ENCODE measurements around the gene SKA2.
"Not testable (repeated sequence)": the region's sequence is repeated elsewhere in the genome, so short reads cannot be mapped to it uniquely, and the experiment has no call there.

SKA2 gene

DNA sequence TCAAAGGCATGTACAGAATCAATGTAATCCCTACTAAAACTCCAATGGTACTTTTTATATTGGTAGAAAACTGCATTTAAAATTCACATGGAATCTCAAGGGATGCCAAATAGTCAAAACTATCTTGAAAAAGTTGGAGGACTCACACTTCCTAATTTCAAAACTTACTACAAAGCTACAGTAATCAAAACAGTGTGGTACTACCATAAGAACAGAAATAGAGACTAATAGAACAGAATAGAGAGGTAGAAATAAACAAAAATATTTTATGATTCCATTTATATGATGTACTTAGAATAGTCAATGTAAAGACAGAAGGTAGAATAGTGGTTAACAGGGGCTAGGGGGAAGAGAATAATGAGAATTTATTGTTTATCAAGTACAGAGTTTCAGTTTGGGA is 57.1 kb downstream of the SKA2 start:
- Histone ChIP-seq H3K4me3 (ENCODE audit: low read depth in 1 of 2, low read length in 1 of 2) (no peak overlapping the region), H3K27ac (no peak overlapping the region), H3K27me3 (no peaks in the 10 kb centered on the region), H3K9me3 (no peaks in the 10 kb centered on the region), H3K36me3 (no peaks in the 10 kb centered on the region), H3K4me1 (ENCODE audit: control insufficient read depth in 1 of 2, insufficient read depth in 1 of 2, low read depth in 1 of 2, low read length in 1 of 2) (no peaks in the 10 kb centered on the region)
- TF ChIP-seq, protein P1, sequence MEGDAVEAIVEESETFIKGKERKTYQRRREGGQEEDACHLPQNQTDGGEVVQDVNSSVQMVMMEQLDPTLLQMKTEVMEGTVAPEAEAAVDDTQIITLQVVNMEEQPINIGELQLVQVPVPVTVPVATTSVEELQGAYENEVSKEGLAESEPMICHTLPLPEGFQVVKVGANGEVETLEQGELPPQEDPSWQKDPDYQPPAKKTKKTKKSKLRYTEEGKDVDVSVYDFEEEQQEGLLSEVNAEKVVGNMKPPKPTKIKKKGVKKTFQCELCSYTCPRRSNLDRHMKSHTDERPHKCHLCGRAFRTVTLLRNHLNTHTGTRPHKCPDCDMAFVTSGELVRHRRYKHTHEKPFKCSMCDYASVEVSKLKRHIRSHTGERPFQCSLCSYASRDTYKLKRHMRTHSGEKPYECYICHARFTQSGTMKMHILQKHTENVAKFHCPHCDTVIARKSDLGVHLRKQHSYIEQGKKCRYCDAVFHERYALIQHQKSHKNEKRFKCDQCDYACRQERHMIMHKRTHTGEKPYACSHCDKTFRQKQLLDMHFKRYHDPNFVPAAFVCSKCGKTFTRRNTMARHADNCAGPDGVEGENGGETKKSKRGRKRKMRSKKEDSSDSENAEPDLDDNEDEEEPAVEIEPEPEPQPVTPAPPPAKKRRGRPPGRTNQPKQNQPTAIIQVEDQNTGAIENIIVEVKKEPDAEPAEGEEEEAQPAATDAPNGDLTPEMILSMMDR (IDR thresholded peaks at IDR 0.05) = no peak

DNA sequence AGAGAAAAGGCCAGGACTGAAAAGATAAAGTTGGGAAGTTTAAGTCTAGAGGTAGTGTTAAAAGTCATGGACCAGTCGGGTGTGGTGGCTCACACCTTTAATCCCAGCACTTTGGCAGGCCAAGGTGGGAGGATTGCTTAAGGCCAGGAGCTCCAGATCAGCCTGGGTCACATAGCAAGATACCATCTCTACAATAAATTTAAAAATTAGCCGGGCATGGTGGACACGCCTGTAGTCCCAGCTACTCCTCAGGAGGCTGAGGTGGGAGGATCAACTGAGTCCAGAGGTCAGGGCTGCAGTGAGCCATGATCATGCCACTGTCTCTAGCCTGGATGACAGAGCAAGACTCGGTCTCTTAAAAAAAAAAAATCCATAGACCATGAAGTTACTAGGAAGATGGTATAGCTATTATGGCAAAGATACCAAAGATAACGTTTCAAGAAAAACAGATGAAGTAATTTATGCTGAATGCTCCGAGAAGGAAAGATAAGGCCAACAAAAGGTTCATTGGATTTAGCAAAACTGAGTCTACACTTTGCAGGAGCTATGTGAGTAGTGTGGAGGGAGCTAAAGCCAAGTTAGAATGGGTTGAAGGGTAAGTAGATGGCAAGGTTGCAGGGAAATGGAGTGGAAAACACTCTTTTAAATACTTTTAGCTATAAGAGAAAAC is 60.0 kb downstream of the SKA2 start:
- Histone ChIP-seq H3K27ac (no peak overlapping the region), H3K4me1 (ENCODE audit: control insufficient read depth in 1 of 2, insufficient read depth in 1 of 2, low read depth in 1 of 2, low read length in 1 of 2) (no peaks in the 10 kb centered on the region), H3K36me3 (no peaks in the 10 kb centered on the region), H3K9me3 (no peaks in the 10 kb centered on the region), H3K27me3 (no peaks in the 10 kb centered on the region), H3K4me3 (ENCODE audit: low read depth in 1 of 2, low read length in 1 of 2) (no peak overlapping the region)
- TF ChIP-seq, protein P1 (IDR thresholded peaks at IDR 0.05) = no peak

DNA sequence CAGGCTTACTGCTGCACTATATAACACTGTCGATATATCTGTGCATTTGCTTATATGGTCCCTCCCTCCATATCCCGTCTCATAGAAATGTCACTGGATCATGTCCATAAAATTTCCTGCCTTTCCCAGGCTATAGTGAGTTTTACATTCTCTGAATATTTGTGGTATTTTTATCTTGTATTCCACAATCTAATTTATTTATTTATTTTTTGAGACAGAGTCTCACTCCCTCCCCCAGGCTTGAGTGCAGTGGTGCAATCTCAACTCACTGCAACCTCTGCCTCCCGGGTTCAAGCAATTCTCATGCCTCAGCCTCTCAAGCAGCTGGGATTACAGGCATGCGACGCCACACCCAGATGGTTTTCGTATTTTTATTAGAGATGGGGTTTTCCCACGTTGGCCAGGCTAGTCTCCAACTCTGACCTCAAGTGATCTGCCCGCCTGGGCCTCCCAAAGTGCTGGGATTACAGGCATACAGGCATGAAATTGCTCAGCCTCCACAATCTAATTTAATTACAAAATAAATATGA is 61.2 kb downstream of the SKA2 start:
- H3K9me3 ChIP-seq = no peaks in the 10 kb centered on the region
- no peak overlapping the region for H3K4me3 ChIP-seq (ENCODE audit: low read depth in 1 of 2, low read length in 1 of 2)
- H3K27me3 ChIP-seq = no peaks in the 10 kb centered on the region
- H3K27ac ChIP-seq = no peak overlapping the region
- TF ChIP-seq, protein P1 (IDR thresholded peaks at IDR 0.05) = no peak
- H3K36me3 ChIP-seq = peaks cover 10% of the 10 kb centered on the region
- no peaks in the 10 kb centered on the region for H3K4me1 ChIP-seq (ENCODE audit: control insufficient read depth in 1 of 2, insufficient read depth in 1 of 2, low read depth in 1 of 2, low read length in 1 of 2)

DNA sequence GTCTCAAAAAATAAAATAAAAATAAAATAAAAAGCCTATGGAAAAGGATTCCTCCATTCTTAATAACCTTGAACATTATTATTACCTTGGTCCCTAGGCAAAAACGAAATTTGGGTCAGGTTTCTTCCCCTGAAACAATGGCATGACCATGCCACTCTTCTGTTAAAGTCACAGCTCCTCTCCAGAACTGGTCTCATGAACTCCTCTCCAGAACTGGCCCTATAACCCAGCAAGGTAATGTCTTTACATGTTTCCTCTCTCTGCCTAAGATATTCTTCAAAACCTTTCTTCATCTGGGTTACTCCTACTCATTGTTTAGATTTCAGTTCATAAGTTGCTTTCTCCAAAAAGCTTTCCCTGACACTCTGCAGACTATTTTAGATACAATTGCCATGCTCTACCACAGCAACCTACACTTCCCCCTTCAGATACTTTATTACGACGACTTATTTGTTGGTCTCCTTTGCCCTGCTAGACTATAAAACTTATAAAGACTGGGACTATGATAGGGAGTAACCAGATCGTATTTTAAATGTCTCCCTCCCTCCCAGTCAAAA is 61.8 kb downstream of the SKA2 start:
- Histone ChIP-seq H3K4me3 (ENCODE audit: low read depth in 1 of 2, low read length in 1 of 2) (no peak overlapping the region), H3K27ac (no peak overlapping the region), H3K4me1 (ENCODE audit: control insufficient read depth in 1 of 2, insufficient read depth in 1 of 2, low read depth in 1 of 2, low read length in 1 of 2) (no peaks in the 10 kb centered on the region), H3K36me3 (peaks cover 11% of the 10 kb centered on the region), H3K9me3 (no peaks in the 10 kb centered on the region), H3K27me3 (no peaks in the 10 kb centered on the region)
- TF ChIP-seq, protein P1 (IDR thresholded peaks at IDR 0.05) = no peak

DNA sequence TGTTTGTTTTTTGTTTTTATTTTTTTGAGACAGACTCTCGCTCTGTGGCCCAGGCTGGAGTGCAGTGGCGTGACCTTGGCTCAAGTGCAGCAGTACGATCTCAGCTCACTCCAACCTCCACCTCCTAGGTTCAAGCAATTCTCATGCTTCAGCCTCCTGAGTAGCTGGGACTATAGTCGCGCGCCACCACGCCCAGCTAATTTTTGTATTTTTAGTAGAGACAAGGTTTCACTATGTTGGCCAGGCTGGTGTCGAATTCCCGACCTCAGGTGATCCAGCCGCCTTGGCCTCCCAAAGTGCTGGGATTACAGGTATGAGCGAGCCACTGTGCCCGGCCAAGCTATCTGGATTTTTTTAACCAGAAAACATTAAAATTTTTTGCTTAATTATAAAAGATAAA is 64.4 kb downstream of the SKA2 start:
- not testable (repeated sequence) for H3K9me3 ChIP-seq; H3K4me3 ChIP-seq (ENCODE audit: low read depth in 1 of 2, low read length in 1 of 2); H3K27ac ChIP-seq; H3K4me1 ChIP-seq (ENCODE audit: control insufficient read depth in 1 of 2, insufficient read depth in 1 of 2, low read depth in 1 of 2, low read length in 1 of 2); H3K27me3 ChIP-seq
- peaks cover 16% of the 10 kb centered on the region for H3K36me3 ChIP-seq

DNA sequence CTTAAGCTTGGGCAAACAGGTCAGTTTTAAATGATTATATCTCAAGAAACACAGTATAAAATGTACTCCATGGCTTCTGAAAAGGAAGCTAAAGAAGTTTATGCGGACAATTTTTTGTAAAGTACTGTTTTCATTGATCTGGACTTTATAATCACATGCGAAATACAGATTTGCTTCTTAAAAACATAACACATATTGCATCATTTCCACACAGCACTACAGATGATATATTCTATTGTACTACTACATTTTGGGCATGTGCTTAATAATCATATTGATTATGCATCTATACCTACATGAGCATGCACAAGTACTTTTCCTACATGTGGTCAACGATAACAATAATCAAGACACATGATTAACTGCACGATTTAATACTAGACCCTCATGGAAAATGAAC is 70.8 kb downstream of the SKA2 start:
- Histone ChIP-seq H3K27me3 (no peaks in the 10 kb centered on the region), H3K27ac (no peak overlapping the region), H3K9me3 (no peaks in the 10 kb centered on the region), H3K4me1 (ENCODE audit: control insufficient read depth in 1 of 2, insufficient read depth in 1 of 2, low read depth in 1 of 2, low read length in 1 of 2) (no peaks in the 10 kb centered on the region), H3K36me3 (peaks cover 32% of the 10 kb centered on the region), H3K4me3 (ENCODE audit: low read depth in 1 of 2, low read length in 1 of 2) (no peak overlapping the region)
- TF ChIP-seq, protein P1 (IDR thresholded peaks at IDR 0.05) = no peak

Data from neutrophil (primary cell).